ENCODE results near the gene GPRC5C.

Gene GPRC5C

DNA sequence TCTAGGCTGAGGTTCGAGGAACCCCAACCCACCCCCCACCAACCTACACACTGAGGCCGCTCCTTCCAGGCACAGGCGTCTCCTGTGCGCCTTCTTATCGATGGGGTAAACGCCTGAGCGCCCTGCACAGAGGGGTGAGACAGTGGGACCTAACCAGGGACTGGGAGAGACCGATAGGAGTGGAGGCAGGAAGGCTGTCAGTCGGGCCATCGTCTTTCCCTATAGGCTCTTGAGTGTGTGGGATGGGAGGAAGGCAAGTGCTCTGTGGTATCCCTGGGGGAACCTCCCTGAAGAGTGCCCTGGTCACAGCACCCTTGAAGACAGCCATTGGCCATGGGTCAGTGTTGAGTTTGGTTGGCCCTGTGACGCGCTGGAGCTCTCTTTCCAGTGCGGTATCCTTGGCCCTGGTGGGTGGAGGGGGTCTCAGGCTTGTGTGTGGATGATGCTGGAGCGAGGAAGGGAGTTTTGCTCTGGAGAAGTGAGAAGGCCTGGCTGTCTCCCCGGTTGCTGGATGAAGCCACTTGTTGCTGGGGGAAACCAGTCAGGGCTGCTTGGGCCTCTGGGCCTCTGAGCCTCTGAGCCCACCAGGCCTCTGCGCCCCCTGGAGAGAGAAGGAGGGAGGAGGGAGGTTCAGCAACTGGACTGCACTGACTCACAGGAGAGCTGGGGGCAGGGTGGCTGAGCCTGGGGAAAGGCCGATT, 1.7 kb downstream of the GPRC5C start:
- DNase-seq (ENCODE audit: low spot score): peak; percentile 63

GRCh38 chr17:74435775-74436359, 4.0 kb downstream of the GPRC5C start:
- DNase-seq (ENCODE audit: low spot score): no peak

DNA sequence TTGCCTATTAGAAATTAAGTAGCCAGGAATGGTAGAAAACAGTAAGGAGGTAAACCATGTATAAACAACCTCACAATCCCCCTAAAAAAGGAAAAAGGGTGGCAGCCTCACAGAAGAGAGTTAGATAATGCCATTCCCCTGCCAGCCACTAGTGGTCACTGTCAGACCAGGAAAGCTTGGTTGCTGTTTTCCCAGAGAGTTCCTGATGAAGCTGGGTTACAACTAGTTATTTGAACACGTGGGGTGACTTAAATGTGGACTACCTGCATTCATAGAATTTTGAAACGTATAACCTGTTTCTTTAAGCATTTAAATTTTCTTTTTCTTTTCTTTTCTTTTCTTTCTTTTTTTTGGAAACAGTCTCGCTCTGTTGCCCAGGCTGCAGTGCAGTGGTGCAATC, 5.8 kb downstream of the GPRC5C start:
- no peak for DNase-seq (ENCODE audit: low spot score)

DNA sequence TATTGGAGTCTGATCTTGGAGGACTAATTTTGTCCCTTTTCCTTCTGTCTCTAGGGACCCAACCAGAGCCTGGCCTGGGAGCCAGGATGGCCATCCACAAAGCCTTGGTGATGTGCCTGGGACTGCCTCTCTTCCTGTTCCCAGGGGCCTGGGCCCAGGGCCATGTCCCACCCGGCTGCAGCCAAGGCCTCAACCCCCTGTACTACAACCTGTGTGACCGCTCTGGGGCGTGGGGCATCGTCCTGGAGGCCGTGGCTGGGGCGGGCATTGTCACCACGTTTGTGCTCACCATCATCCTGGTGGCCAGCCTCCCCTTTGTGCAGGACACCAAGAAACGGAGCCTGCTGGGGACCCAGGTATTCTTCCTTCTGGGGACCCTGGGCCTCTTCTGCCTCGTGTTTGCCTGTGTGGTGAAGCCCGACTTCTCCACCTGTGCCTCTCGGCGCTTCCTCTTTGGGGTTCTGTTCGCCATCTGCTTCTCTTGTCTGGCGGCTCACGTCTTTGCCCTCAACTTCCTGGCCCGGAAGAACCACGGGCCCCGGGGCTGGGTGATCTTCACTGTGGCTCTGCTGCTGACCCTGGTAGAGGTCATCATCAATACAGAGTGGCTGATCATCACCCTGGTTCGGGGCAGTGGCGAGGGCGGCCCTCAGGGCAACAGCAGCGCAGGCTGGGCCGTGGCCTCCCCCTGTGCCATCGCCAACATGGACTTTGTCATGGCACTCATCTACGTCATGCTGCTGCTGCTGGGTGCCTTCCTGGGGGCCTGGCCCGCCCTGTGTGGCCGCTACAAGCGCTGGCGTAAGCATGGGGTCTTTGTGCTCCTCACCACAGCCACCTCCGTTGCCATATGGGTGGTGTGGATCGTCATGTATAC, 8.0 kb downstream of the GPRC5C start:
- no peak for DNase-seq (ENCODE audit: low spot score)

GRCh38 chr17:74441537-74441936, 9.6 kb downstream of the GPRC5C start:
- no peak for DNase-seq (ENCODE audit: low spot score)

GRCh38 chr17:74442291-74442669, 10.4 kb downstream of the GPRC5C start:
- DNase-seq (ENCODE audit: low spot score): no peak

DNA sequence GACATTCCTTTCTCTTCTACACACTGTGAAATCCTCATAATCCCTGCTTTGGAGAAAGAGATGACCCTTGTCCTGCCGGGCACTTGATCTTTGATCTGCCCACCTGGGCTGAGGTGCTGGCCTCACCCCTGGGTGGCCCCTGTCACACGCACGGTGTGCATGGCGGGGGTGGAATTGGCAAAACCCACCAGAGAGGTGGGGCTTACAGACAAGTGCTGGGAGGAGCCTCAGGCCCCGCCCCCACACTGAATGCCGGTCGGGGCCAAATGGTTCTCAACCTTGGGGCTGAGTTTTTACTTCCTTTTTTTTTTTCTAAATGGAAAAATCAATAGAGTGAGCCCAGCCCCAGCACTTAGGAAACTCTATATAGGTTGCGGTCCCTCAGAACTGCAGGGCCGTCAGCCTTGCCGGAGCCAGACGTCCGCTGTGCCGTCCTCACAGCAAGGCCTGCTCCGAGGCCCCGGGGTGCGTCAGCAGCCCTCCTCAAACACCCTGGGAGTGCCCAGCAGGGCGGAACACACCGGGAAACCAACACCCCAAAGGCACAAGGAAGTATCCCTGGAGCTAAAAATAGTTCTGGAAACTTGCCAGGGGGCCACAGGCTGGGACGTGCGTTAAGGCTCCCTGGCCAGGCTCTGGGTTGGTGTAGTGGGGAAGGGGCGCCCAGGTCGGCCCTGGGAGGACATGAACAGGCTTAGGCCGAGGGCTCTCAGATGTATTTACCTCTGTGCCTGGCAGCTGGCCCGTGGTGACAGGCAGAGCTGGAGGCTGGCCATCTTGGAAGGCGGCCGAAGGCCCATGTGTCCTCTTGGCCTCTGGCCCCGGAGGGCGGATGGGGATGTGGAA, 11.0 kb downstream of the GPRC5C start:
- peak; percentile 76 for DNase-seq (ENCODE audit: low spot score)

- no peak for DNase-seq (ENCODE audit: low spot score)
Measured at GRCh38 chr17:74443516-74444296, 11.8 kb downstream of the GPRC5C start.

GRCh38 chr17:74444406-74444805, 12.5 kb downstream of the GPRC5C start:
- no peak for DNase-seq (ENCODE audit: low spot score)

DNA sequence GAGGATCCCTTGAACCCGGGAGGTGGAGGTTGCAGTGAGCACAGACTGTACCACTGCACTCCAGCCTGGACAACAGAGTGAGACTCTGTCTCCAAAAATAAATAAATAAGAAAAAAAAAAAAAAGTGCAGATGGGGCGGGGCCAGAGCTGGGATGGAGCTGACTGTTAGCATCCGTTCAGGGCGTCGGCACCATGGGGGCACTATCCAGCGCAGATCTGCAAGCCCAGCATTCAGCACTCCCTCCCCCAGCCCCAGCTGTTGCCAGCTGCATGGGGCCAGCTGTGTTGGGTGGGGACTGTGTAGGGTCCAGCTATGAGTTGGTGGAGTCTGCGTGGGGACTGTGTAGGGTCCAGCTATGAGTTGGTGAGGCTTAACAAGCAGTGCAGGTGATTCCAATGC, 13.3 kb downstream of the GPRC5C start:
- DNase-seq (ENCODE audit: low spot score): no peak

- peak; percentile 51 for DNase-seq (ENCODE audit: low spot score)
Measured at GRCh38 chr17:74446551-74447500, 14.9 kb downstream of the GPRC5C start.

DNA sequence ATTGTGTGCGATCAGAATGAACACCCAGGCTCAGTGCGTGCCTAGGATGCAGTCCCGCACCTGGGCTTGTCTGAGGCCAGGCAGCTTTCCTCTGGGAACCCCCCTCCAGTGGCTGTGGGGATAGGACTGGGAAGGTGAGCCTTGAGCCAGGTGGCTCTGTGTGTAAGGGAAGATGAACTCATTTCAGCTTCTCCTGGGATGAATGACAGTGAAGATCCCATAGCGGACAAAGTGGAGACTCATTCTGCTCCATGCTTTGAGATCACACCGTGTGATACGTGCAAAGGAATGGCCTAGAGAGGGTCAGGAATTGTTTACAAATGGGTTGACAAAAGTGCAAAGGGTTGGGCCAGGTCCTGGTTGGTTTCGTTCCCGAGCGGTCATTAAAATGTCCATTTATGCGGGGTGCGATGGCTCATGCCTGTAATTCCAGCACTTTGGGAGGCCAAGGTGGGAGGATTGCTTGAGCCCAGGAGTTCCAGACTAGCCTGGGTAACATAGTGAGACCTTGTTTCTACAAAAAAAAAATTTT, 15.8 kb downstream of the GPRC5C start:
- DNase-seq (ENCODE audit: low spot score): no peak

DNA sequence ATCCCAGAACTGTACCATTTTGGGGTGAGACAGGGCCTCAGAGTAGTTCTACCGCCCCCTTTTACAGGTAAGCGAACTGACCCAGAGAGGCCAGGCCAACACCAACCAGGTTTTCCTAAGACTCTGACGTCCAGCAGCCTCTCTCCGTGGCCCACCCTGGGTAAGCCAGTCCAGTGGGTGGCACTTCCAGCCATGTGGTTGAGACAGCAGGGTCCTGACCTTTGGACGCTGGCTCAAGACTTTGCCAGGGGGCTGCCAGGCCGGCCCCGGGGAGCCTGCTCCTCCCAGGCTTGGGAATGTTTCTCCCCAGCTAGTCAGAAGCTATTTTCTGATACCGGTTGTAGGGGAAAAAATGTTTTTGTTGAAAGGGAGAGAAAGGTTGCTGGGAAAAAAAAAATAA, 16.9 kb downstream of the GPRC5C start:
- no peak for DNase-seq (ENCODE audit: low spot score)

DNA sequence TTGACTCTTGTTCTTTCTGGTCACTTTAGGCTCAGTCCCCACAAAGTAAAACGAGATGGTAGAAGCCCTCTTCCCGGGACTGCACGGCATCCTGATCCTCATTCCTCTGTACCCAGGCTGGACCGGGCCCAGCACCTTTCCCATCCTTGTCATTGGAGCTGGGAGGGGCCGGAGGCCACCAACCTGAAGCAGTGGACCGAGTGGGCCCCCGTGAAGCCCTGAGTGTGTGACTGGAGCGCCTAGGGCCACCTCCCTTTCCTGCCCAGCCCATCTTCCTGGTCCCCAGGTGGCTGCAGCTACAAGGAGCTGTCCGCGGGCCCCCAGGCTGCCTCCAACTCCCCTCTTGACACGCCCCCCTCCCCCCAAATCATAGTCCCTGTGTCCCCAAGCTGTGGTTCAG, 17.4 kb downstream of the GPRC5C start:
- no peak for DNase-seq (ENCODE audit: low spot score)

GRCh38 chr17:74449773-74450172, 17.9 kb downstream of the GPRC5C start:
- DNase-seq (ENCODE audit: low spot score): no peak

DNA sequence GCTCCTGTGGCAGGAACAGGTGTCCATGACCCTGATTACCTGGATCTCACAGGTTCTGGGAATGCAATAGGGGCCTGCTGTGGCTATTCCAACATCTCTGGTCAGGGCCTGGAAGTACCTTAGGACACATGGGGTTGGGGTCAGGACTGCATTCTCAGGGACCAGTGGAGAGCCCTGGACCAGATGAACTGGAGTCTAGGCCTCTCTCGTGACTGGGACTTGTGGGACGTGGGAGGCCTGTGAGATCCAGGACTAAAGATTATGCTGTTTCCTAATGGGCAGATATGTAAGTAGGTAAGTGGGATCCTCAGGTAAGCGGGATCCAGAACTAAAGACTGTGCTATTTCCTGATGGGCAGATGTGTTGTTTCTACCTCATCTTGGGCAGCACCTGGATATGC, 18.3 kb downstream of the GPRC5C start:
- DNase-seq (ENCODE audit: low spot score): no peak

DNA sequence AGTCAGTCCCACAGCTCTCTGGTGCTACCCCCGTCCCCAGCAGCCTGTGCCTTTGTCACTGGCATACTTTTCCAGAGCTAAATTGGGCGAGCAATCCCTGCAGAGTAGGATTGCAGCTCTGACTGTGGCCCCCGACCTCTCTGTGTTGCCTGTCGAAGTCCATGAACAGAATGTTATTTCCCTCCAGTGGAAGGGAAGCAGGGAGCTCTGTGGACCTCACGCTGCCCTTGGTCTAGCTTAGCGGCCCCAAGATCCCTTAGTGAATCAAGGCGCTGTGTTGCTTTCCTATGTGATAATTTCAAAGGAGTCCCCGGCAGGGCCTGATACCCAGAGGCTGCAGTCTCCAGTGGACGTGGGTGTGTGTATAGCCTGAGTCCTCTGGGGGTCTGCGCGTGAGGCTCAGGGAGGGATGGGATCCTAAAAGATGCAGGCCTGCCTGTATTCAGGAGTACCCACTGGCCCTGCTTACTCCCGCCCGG, 19.1 kb downstream of the GPRC5C start:
- no peak for DNase-seq (ENCODE audit: low spot score)

DNA sequence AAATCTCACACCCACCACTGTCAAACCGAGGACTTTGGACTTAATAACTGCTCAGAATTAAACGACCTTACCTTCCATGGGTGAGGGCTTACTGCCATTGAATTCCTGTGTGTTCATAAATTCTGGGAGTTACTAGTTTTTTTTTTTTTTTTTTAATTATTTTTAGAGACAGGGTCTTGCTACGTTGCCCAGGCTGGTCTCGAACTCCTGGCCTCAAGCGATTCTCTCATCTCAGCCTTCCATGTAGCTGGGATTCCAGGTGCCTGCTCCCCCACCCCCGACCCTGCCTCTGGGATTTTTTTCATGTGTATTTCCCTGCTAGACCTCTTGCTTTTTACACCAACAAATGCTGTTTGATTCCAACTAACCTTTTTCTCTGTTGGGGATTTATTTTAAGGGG, 19.7 kb downstream of the GPRC5C start:
- DNase-seq (ENCODE audit: low spot score): no peak

DNA sequence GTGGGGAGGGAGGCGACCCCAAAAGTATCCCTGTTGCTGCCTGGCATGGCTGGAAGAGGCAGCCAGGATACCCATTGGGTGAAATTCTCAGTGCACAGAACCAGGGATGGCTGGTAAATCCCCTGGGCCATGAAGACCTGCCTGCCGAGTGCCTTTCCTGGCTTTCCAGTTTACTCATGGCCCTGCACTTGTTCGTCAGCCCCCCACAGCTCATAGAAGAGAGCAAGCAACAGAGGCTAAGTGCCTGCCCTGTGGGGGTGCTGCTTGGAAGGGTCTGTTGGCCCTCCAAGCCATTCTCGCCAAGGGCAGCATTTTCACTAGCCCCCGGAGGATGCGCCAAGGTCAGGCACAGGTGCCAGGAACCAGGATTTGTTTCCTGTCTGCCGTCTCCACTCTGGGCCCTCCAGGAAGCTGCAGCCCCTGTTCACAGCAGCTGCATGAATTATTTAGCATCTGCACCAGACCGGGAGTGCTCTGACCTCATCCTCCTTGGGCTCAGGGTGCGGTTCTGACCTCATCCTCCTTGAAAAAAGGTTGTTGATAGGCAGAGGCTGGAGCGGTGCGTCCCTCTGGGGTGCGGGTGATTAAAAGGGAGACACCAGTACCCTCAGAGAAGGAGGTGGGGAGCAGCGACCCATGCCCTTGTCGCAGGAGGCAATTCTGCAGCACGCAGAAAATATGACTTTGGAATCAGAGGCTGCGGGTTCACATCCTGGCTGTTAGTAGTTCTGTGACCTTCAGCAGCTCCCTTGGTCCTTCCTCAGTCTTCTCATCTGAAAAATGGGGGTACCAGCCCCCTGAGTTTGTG, 20.3 kb downstream of the GPRC5C start:
- DNase-seq (ENCODE audit: low spot score): peak; percentile 50
